ENCODE results near the gene AFAP1.

AFAP1 gene

GRCh38 chr4:7885216-7886006, 54.2 kb downstream of the AFAP1 start:
- Histone ChIP-seq H3K9ac (no peak overlapping the region), H3K27ac (no peak overlapping the region), H3K4me3 (ENCODE audit: low read depth, low read length) (no peak overlapping the region)

GRCh38 chr4:7880683-7881082, 59.0 kb downstream of the AFAP1 start:
- no peaks in the 10 kb centered on the region for H3K36me3 ChIP-seq (ENCODE audit: control insufficient read depth, insufficient read depth, low read length)
- H3K27ac ChIP-seq: no peak overlapping the region
- H3K9me3 ChIP-seq (ENCODE audit: control insufficient read depth, low read length): no peaks in the 10 kb centered on the region
- no peak overlapping the region for H3K9ac ChIP-seq
- H3K79me2 ChIP-seq: peaks cover 37% of the 10 kb centered on the region
- peaks cover 5% of the 10 kb centered on the region for H3K4me1 ChIP-seq
- H2AFZ ChIP-seq: no peak overlapping the region
- H3K4me2 ChIP-seq (ENCODE audit: low read length): no peak overlapping the region
- no peak for TF ChIP-seq CTCF (IDR thresholded peaks at IDR 0.05)
- no peak overlapping the region for H3K4me3 ChIP-seq (ENCODE audit: low read depth, low read length)
- H3K27me3 ChIP-seq (ENCODE audit: control insufficient read depth, insufficient read depth, low read length): no peaks in the 10 kb centered on the region

More at GRCh38 chr4:7885216-7886006, 54.2 kb downstream of the AFAP1 start:
- Histone ChIP-seq H3K9me3 (ENCODE audit: control insufficient read depth, low read length) (no peaks in the 10 kb centered on the region), H3K79me2 (peaks cover 46% of the 10 kb centered on the region), H3K4me2 (ENCODE audit: low read length) (no peak overlapping the region), H3K4me1 (no peaks in the 10 kb centered on the region), H2AFZ (no peak overlapping the region), H3K36me3 (ENCODE audit: control insufficient read depth, insufficient read depth, low read length) (no peaks in the 10 kb centered on the region), H3K27me3 (ENCODE audit: control insufficient read depth, insufficient read depth, low read length) (no peaks in the 10 kb centered on the region)
- no peak for TF ChIP-seq CTCF (IDR thresholded peaks at IDR 0.05)

GRCh38 chr4:7879127-7879526, 60.5 kb downstream of the AFAP1 start:
- Histone ChIP-seq H3K36me3 (ENCODE audit: control insufficient read depth, insufficient read depth, low read length) (no peaks in the 10 kb centered on the region), H3K4me2 (ENCODE audit: low read length) (no peak overlapping the region), H3K4me1 (peaks cover 5% of the 10 kb centered on the region), H2AFZ (no peak overlapping the region), H3K79me2 (peaks cover 30% of the 10 kb centered on the region), H3K27me3 (ENCODE audit: control insufficient read depth, insufficient read depth, low read length) (no peaks in the 10 kb centered on the region), H3K4me3 (ENCODE audit: low read depth, low read length) (no peak overlapping the region), H3K9me3 (ENCODE audit: control insufficient read depth, low read length) (no peaks in the 10 kb centered on the region), H3K27ac (no peak overlapping the region), H3K9ac (no peak overlapping the region)
- TF ChIP-seq CTCF (IDR thresholded peaks at IDR 0.05): no peak

- Histone ChIP-seq H3K27me3 (ENCODE audit: control insufficient read depth, insufficient read depth, low read length) (no peaks in the 10 kb centered on the region), H3K4me3 (ENCODE audit: low read depth, low read length) (no peak overlapping the region), H3K4me2 (ENCODE audit: low read length) (no peak overlapping the region), H2AFZ (no peak overlapping the region), H3K4me1 (peaks cover 5% of the 10 kb centered on the region), H3K9ac (no peak overlapping the region), H3K79me2 (peaks cover 22% of the 10 kb centered on the region), H3K36me3 (ENCODE audit: control insufficient read depth, insufficient read depth, low read length) (no peaks in the 10 kb centered on the region), H3K27ac (no peak overlapping the region), H3K9me3 (ENCODE audit: control insufficient read depth, low read length) (no peaks in the 10 kb centered on the region)
- TF ChIP-seq CTCF (IDR thresholded peaks at IDR 0.05): no peak
Measured at GRCh38 chr4:7878323-7878722, 61.3 kb downstream of the AFAP1 start.

- Histone ChIP-seq H3K4me2 (ENCODE audit: low read length) (no peak overlapping the region), H3K27me3 (ENCODE audit: control insufficient read depth, insufficient read depth, low read length) (no peaks in the 10 kb centered on the region), H3K36me3 (ENCODE audit: control insufficient read depth, insufficient read depth, low read length) (no peaks in the 10 kb centered on the region), H3K9me3 (ENCODE audit: control insufficient read depth, low read length) (no peaks in the 10 kb centered on the region), H3K27ac (no peak overlapping the region), H3K4me3 (ENCODE audit: low read depth, low read length) (no peak overlapping the region), H2AFZ (no peak overlapping the region), H3K9ac (no peak overlapping the region), H3K79me2 (peaks cover 20% of the 10 kb centered on the region), H3K4me1 (peaks cover 5% of the 10 kb centered on the region)
- no peak for TF ChIP-seq CTCF (IDR thresholded peaks at IDR 0.05)
Measured at GRCh38 chr4:7877176-7877575, 62.5 kb downstream of the AFAP1 start.
